GM11168 (cell line): ENCODE data around the gene CCDC73.
"Not testable (repeated sequence)": the region's sequence is repeated elsewhere in the genome, so short reads cannot be mapped to it uniquely, and the experiment has no call there.

ENCODE experiments used
- in situ Hi-C: fragments of 300-500 bp; cut with MboI; formaldehyde crosslinking; loops from one replicate; pipeline ENCODE4 v1.12.0; 2022; ENCODE audit warnings: low sequenced_read_pairs; ENCODE audit not compliant: unreplicated experiment

The CCDC73 gene

DNA sequence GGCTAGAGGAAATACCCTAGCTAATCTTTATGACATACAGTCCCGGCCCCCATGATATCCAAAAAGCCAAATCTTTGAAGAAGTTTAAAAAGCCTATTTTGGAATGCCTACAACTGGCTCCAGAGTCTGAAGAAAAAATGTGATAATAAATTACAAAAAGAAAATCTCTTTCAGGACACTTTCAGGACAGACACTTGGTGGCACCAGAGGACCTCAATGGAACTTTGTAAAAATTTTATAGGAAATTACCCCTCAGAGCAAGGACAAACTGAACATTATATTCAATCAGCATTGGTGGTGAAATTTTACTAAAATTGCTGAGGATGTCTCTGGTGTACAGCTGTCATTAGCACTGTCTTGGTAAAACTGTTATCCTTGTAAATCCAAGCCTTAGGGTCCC lies 81.0 kb downstream of the CCDC73 start:
- in situ Hi-C loops = no loop called here

DNA sequence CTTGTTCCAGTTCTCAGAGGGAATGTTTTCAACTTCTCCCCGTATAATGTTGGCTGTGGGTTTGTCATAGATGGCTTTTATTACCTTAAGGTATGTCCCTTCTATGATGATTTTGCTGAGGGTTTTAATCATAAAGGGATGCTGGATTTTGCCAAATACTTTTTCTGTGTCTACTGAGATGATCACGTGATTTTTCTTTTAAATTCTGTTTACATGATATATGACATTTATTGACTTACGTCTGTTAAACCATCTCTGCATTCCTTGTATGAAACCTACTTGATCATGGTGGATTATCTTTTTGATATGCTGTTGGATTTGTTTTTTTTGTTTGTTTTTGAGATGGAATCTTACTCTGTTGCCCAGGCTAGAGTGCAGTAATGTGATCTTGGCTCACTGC lies 85.5 kb downstream of the CCDC73 start:
- in situ Hi-C loops = not testable (repeated sequence)

DNA sequence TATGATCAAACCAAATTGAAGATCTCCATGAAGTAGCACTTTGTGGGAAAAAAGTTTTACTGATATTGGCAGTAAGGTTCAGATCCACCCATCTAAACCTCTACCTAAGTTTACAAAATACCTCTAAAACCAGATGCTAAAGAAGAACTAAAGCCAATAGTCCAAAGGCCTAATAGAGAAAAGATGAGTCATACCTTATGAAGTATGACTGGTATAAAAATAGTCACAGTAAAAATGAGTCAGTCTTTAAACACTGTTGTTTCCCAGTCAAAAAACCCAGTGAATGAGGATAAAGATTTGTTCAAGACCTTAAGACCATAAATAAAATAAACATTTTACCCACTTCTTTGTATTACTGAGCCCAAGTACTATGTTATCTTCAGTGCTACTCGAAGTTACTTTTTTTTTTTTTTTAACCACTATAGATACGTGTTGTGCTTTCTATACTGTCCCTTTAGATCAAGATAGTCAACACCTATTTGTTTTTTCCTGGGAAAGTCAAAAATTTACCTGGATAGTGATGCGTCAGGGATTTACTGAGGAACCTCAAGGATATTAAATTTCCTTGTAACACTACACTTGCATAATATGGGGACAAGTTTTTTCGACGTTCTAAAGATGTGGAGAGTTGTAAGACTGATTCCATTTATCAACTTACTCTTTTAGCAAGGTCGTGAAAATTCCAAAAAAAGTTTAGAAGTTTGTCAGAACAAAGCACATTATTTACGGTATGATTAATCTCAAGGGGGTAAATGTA lies 87.3 kb downstream of the CCDC73 start:
- in situ Hi-C loops = no loop called here

DNA sequence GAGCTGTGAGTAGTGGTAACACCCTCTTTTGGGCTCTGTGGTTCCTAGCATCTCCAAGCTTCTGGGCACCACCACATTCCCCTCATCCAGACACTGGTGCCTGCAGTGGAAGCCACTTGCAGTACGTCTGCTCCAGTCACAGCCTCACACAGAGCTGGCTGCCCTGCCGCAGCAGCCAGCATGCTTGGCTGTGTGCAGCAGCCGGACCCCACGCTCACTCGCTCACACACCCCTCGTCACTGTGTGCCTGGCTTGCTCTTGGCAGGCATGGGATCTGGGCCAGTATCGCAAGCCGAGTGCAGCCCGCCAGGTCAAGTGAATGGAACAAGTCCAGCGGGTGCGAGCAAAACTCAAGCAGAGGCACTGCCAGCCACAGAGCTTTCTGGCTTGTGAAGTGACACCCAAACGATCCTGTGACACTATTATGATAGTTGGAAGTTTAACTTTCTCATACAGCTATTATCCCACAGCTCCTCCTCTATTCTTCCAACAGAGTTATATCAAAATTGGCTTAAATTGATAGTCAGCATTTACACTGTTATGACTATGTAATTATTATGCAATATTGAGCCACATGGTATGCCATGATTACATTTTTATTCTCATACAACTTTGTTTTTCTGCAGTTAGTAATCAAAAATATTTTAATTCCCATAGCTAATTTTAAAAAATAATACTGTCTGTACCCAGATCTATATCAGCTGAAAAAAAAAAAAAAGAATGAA lies 89.0 kb downstream of the CCDC73 start:
- in situ Hi-C loops = no loop called here

DNA sequence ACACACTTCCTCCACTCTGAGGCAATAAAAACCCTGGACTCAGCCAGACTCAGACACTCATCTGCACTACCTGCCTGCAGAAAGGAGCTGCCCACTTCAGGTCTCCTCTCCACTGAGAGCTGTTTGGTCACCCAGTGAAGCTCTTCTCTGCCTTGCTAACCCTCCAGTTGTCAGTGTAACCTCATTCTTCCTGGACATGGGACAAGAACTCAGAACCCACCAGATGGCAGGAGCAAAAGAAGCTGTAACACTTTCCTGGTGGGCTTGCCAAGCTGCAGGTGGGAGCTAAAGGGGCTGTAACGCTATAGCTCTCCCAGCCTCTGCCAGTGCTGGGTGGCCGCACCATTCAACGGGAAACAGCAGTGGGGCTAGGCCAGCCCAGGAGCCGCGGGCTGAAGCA lies 89.7 kb downstream of the CCDC73 start:
- in situ Hi-C loops = no loop called here

DNA sequence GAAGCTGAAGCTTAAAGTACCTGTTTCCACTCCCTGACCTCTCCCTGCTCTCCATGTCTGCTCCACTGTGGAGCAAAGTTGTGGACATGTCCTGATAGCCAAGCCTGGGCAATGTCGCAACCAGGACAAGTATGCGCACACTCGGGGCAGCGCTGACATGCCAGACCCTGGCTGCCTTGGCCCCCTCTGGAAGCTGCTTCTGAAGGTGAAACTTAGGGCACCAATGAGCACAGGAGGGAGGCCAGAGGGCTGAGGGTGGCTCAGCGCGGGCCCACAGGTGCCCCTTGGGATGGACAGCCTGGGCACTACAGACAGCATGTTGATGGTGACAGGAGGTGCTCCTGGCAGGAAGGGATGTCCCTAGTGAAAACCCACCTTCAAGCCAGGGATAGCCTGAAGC lies 90.2 kb downstream of the CCDC73 start:
- in situ Hi-C loops = no loop called here

DNA sequence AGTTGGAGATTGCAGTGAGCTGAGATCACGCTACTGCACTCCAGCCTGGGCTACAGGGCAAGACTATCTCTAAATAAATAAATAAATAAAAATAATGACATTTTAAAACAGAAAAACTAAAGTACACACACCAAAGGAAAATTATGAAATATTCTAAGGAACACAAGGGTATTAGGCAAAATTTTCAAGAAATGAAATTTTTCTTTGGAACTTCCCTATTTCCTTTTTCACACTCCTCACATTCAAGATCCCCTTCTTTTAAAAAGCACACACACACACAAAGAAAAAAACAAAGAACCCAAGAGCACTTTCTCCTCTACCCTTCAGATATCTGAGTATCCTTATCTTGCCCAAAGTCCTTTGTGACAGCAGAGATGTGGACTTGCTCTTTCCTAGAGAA lies 92.8 kb downstream of the CCDC73 start:
- in situ Hi-C loops = no loop called here

DNA sequence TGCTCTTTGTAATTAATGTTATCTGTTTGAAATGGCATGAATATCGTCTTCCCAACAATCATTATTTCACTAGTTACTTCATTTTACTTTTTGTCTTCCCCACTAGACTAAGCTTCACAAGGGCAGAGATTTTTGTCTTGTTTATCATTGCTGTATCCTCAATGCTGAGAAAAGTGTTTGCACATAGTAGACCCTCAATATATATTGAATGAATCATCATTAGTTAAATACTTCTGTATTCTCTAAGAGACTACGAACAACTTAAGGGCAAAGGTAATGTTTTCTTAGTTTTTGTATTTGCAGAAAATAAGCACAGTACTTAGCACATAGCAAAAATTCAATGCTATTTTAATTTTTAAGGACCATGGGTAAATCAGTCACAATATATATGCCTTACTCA lies 95.9 kb downstream of the CCDC73 start:
- in situ Hi-C loops = no loop called here

DNA sequence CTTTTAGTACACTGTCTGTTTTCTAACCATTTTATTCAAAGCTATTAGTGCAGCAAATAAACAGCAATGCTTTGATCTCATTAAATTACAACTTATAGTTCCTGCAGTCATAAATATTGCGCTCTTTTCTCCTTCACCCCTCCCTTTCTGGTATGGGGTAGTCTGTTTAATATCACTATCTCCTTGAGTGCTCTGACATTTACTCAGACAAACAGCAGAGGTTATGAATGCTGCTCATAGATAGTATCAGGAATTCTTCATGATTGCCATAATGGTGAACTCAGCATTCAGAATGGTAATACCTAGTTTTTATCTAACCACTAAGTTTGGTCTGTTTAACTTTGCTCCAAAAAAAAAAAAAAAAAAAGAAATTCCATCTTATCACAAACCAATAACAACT lies 123.4 kb downstream of the CCDC73 start:
- in situ Hi-C loops = no loop called here

DNA sequence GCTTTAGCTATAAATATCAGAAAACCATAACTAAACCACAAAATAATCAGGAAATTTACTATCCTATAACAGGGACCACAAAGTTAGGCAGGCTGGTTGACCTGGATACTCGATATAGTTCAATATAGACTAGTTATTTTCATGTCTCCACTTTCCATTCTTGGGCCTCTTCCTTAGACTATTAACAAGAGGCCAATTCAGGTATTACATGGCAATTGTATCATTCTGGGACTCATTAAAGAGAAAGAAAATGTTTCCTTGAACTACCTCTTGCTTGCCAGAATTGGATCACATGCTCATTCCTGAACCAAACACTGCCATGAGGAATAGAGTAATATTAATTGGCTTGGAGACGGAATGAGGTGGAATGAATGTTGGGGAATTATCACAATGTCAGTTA lies 134.8 kb downstream of the CCDC73 start:
- in situ Hi-C loops = no loop called here

DNA sequence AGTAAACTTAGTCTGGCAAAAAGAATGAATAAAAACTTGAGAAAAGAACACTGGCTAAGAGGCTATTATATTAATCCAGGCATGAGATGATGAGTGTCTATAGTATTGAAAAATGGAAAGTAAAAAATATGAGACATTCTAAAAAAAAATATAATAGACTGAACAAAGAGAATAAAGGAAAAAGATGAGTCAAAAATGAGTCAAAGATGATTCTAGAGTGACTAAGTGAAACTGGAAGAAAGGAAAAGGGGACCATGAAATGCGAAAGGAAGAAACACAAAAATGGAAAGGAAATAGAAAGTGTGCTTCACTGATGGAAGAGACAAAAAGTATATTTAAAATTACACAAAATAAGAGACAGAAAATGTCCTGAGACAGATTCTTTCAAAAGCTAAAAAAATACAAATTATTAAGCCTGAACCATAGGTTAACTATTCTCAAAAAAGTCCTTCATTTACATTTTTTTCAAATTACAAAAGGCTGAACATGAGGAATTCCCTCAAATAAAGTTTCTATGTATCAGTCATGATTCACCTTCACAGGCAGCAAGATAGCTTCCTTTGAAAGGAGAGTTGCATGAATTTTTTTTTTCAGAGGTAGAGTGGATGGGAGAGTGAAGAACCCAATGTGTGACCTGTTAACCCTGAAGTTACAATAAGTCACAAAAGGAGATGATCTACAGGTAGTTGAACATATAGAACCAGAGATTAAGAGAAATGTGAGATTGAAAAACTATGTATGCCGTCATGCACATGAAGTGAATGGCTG lies 135.6 kb downstream of the CCDC73 start:
- in situ Hi-C loops = no loop called here

DNA sequence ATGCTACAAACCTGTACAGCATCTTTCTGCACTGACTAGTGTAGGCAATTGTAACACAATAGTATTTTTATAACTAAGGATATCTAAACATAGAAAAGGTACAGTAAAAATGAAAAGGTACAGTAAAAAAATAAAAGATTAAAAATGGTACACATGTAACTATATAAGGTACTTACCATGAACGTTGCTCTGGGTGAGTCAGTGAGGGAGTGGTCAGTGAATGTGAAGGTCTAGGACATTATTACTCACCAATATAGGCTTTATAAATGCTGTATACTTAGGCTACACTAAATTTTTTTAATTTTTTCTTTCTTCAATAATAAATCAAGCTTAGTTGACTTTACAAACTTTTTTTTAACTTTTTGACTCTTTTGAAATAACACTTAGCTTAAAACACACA lies 150.9 kb downstream of the CCDC73 start:
- in situ Hi-C loops = no loop called here

DNA sequence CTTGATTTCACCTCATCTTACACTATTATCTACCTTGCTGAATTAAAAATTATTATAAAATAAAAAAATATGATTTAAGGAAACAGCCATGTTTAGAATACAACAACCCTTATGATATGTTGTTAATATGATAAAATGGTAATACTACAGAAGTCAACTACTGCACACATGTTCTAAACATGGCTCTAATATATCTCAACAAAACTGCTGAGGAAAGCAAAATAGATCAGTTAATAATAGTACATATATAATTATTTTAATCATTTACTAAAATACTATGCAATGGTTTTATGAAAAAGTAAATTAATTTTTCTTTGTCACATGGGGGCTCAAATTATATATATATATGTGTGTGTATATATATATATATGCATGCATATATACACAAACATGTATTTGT lies 153.1 kb downstream of the CCDC73 start:
- in situ Hi-C loops = no loop called here

DNA sequence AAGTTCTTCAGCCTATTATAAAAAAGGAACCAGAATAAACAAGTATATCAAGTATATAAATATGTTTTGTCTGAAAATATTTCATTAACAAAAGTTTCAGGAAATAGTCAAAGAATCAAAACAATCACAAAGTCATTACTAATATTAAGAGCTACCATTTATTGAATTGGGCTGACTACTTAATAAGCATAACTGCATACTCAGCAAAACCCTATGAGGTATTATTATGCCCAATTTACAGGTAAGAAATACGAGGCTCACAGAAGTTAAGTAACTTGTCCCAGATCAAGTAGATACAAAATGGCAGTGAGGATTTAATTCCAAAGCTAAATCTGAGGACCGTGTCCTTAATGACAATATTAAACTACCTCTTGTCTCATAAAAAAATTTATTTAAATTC lies 158.6 kb downstream of the CCDC73 start:
- in situ Hi-C loops = no loop called here

DNA sequence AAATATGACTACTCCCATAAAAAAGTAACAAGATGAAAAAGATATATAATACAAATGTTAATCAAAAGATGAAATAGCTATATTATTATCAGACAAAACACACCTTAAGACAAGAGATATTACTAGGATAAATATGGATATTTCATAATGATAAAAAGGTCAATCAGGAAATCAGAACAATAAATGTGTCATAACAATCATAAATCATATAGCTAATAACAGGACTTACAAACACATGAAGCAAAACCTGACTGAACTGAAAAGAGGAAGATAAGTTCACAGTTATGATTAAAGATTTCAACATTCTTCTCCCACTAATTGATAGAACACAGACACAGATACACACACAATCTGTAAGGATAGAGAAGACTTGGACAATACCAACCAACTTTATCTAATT lies 163.6 kb downstream of the CCDC73 start:
- in situ Hi-C loops = no loop called here

DNA sequence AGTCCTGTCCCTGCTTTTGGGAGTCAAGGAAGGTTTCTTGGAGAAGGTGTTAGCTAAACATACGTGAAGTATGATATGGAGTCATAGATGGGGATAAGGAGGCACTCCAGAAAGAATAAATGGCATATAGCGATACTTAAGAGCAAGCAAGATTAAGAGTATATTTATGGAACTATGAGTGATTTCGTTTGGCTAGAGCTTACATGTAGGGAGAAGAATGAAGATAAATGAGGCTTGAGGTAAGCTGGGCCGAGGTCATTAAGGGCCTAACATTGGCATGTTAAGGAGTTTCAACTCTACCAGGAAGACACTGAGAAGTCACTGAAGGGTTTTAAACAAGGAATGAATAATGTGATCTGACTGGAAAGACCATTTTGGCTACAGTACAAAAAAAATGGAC lies 177.6 kb downstream of the CCDC73 start:
- in situ Hi-C loops = no loop called here

DNA sequence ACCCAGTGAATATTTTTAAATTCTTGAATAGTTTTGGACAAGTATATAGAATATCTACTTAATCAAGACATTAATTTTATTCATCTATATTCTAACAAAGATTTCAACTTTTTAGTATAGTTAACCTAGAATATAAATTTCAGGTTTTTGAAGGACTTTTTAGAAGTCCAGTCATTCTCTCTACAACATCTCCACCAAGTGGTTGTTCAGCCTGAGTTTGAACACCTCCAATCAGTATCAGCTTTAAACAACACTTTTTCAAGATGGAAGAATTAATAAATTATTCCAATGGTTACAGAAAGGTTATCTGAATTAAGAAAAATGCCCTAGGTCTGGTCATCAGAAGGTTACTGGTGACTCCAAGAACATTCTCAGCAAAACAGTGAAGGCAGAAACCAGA lies 179.0 kb downstream of the CCDC73 start:
- in situ Hi-C loops = no loop called here

DNA sequence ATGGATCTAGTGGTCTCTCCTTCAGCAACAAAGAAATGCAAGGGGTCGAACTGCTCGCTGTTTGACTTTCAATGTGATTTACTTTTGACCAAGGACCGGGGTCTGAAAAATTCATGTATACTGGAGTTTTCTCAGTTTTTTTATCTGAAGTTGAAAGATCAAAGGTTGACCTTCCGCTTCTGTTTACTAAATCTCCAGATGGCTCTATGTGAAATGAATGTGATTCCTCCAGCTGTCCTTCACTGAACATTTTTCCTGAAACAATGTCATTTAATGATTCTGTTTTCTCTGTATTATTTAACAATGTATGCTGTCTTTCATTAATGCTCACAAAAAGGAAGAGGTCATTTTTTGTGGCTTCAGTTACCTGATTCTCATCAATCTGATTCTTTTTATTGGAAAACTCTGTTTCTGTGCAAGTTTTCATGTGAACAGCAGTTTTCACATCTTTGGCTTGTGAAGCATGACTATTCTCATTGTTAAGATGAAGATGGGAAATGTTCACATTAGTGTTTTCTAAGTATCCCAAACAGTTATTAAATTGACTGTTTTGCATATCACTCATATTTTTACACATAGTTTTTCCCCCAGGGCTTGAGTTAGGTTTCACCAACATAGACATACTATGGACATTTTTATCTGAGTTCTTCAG lies 180.8 kb downstream of the CCDC73 start:
- in situ Hi-C loops = no loop called here

DNA sequence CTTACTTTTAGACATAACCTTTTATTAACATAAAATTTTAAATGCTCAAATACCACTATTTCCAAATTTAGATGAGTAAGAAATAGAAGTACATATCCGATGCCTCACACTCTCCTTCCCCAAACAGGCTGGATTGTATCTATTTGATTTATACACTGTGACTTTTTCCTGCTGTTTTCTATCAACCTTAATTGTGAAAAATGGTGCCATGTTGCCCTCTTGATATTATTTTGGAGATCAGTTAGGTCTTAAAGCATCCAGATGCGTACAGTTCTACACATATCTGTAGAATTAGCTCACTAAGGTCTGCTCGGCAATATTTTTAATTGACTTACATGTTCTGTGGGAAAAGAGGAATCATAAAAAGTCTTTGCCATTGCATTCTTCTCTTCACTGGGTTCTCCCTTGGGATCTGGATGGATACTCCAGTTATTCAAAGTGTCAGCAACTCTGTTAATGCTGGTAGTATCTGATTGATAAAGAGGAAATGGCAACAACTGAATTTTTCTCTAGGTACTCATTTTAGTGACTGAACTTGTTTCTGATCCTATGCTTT lies 183.6 kb downstream of the CCDC73 start:
- in situ Hi-C loops = no loop called here

DNA sequence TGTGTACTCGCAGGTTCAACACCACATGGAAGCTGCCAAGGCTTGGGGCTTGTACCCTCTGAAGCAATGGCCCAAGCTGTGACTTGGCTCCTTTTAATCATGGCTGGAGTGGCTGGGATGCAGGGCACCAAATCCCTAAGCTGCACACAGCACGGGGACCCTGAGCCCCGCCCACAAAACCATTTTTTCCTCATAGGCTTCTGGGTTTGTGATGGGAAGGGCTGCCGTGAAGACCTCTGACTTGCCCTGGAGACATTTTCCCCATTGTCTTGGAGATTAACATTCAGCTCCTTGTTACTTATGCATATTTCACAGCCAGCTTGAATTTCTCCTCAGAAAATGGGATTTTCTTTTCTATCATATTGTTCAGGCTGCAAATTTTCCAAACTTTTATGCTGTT lies 185.6 kb downstream of the CCDC73 start:
- in situ Hi-C loops = not testable (repeated sequence)
